Measurements from ENCODE around the gene KRT7.

The KRT7 gene

DNA sequence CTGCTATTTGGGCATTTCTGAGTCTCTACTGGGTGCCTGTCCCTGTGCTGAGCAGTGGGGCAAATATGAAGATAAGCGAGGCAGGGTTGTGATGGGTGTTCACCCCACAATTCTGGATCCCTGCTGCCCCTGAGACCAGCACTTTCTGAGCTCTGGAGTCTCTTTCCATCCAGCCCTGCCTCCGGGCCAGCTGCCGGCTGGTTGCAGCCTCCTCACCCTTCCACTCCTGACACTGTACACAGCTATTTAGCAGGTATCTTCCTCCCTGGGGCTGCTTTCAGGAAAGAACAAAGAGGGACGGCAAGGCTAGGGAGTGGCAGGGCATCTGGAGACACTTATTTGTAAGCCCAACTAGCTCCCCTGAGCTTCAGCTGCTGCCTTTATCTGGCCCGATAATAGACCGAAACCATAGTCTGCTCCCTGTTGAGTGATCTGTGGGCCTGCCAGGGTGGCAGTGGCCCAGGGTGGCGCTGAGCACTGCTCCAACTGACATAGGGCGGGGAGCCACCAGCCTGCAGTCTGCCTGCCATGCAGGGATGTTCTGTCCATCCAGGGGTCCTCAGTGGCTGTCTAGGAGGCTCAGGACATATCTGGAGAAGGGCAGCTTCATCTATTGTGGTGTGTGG is 33.6 kb upstream of the KRT7 start:
- DNase-seq (ENCODE audit: low spot score), result no peak

DNA sequence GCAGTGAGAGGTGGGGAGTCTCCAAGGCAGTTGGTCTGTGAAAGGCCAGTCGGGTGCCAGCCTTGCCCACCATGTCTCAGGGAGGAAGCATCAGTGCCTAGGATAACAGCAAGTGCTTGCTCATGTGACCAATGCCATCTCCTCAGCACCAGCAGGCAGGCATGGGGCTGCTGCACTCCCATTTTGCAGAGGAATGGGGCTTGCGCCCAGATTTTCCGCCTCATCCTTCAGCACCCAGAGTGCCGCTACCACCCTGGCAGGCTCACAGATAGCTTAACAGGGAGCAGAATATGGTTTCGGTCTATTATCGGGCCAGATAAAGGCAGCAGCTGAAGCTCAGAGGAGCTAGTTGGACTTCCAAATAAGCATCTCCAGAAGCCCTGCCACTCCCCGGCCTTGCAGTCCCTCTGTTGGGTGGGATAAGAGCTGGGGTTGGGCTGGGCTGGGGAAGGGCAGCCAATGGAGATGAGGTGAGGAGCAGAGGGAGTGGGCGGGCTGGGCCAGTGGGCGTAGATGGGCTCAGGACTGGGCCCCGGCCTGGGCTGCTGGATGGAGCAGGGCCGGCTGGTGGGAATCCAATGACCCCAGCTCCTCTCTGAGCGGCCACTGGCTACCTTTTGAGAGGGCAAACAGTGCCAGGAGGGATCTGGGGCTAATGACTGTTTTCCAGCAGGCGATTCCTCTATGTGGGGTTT is 32.8 kb upstream of the KRT7 start:
- no peak for DNase-seq (ENCODE audit: low spot score)

DNA sequence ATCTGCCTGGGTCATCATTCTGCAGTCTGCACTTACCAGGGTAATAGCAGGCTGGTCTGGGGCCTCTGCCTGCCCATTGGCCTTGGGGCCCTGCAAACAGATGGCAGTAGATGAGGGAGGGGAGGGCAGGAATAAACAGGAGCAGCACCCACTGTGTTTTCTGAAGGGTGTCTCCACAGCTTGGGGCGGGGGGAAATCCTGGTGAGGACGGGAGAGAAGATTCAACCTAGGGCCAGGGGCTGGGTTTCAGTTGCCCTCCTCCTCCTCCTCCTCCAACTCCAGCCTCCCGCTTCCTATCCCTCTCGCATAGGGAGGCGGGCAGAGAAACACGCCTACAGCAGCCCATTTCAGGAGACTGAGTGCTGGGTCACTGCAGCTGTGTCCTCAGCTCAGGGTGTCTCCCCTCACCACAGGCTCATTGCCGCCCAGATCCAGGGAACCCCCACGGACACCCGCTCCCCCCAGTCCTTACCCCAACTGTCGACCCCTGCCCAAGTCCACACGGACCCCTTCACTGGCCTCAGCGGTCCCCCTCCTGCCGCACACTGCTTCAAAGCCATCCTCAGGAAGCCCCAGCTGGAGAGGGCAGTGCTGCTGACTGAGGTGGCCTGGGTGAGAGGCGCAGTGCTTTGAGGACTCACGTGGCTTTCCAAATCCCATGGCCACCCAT is 32.1 kb upstream of the KRT7 start:
- DNase-seq (ENCODE audit: low spot score), result no peak

DNA sequence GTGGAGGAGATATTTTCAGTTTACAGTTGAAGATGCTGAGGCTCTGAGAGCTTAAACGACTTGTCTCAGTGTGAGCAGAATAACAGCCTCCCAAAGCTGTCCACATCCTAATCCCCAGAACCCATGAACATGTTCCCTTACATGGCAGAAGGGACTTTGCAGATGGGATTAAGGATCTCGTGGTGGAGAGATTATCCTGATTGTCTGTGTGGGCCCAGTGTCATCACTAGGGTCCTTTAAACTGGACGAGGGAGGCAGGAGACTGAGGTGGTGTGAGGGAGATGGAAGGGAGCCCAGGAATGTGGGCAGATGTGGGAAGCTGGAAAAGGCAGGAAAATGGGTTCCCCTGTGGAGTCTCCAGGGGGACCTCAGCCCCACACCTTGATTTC is 31.6 kb upstream of the KRT7 start:
- DNase-seq (ENCODE audit: low spot score), result no peak

DNA sequence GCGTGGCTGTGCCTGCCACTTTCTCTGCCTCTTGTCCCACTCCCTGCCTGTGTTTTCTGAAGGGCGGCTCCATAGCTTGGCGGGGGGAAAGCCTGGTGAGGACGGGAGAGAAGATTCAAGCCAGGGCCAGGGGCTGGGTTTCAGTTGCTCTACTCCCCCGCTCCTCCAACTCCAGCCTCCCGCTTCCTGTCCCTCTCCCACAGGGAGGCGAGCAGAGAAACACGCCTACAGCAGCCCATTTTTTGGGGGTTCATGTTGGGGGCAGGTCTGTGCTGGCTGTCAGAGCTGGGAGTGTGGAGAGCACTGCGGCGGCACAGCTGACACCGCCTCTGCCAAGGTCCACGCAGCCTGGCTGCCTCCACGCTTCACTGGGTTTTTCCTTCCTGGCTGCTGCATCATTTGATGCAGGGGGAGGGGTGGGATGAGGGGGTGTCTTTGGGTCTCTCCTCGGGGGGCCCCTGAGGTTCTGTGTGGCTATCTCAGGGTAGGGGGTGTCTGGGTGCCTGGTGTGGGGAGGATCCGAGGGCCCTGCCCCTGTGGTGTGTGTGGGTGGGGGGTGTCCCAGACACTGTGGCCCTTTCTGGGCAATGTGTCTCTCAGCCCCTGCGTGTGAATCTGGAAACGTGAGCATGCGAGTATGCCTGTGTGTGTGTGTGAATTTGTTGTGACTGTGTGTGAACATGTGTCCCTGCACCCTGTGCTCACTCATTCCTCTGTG is 30.5 kb upstream of the KRT7 start:
- no peak for DNase-seq (ENCODE audit: low spot score)

DNA sequence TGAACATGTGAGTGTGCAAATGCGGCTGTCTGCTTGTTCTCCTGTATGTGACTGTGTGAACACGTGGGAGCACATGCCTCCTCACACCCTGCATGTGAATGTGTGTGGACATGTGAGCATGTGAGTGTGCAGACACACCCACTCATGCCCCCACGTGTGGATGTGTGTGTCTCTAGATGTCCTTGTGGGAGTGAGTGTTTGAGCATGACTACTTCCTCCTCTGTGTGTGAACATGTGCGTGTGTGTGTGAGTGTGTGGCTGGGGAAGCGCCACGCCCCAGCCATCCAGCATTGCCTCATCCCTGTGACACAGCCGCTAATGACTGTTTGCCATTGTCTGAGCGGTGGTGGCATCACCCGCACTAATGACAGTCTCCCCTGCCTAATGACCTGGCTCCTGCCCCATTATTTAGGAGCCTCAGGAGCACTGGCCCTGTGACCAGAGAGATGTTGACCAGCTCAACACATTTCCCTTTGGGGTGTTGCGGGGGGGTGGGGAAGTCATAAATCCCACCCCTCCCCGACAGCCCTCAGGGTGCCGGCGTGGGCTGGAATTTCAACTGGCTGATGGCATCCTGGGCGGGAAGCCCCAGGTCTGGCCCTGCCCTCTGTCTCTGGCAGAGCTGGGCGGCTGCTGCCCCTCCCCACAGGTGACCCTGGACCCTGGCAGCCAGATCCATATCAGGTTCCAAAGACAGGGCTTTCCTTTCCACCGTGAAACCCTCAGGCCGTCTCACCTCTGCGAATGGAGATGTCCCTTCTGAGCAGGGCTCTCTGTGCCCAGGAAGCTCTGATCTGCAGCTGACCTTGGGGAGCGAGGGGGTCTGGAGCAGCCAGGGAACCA is 29.7 kb upstream of the KRT7 start:
- DNase-seq (ENCODE audit: low spot score), result peak; percentile 32

DNA sequence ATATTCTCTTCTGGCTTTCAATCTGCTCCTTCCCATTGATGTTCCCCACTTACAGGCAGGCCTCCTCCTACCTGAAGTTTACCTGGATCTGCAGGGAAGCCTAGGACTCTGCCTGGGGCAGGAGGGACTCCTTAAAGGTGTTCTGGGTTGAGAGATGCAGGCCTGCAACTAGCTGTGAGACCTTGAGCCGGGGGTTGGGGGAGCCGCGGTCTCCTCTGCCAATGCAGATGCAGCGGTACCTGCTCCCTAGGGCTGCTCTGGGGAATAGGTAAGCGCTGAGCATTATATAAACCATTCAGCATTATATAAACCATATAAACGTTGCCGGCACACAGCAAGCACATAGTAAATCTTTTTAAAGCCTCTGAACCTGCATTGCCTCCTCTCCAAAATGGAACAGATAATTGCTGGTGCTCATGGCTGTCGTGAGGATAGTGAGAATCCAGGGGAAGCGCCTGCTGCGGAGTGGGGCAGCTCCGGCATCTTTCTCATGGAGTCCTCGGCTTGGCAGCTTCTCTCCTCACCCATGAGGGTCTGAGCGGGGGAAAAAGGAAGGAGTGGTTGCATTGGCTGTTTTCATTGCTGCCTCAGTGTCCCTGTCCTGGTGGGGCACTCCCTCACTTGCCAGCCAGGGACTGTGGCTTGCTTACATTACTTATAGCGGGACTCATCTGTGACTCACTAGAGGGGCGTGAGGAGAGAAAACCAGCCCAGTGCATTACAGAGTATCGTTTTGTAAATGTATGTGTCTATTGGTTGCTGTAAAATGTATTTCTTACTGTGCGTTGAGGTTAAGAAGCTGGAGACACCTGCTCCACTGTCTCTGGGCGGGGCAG is 28.7 kb upstream of the KRT7 start:
- DNase-seq (ENCODE audit: low spot score), result no peak

DNA sequence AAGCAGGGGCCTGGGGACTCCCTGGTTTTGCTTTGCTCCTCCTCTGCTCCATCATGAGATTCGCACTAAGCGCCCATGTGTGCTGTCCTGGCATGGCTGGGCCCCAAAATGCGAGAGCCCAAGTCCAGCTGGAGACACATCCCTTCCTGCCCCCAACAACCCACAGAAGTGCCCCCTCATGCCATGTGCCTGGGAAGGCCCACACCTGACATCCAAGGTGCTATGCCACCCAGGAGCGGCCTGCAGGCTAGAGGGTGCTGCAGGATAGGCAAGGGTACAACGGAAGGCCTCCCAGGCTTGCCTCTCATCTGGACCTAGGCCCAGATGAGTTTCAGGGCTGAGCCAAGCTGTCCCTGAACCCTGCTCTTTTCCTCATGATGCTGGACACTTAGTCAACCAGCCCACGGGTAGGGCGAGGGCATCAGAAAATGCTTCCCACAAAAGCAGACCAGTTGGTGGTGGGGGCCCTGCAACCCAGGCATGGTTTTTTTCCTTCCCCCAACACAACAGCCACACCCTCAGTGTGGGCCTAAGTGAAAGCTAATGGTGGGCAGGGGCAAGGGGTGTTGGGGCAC is 28.0 kb upstream of the KRT7 start:
- DNase-seq (ENCODE audit: low spot score), result no peak

DNA sequence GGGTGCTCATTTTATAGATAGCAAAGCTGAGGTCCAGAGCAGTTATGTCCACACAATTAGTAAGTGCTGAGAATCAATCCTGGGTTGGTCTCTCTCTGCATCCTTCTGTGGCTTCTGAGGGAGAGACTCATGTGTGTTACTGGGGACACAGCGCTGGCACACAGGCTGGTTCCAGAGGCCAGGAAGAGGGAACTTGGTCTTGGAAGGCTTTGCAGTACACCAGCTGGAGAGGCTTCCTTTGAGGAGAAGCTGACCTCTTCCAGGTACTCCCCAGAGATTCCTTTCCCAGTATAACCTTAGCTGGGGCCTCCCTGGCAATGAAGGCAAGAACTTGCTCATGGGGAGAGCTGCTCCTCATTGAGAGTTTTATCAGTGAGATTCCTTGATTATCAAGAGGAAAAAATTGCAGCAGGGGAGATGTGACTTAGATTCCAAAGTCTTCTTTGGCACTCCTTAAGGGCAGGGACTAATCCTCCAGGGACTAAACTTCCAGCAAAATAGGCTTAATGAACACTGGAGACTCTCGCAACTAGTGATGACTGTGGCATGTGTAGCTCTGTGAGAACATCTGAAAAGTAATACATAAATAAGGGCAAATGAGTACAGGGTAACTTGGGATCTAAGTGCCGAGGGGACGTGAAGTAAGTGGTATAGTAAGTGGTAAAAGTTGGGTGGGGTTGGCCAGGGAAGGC is 27.3 kb upstream of the KRT7 start:
- DNase-seq (ENCODE audit: low spot score), result no peak

DNA sequence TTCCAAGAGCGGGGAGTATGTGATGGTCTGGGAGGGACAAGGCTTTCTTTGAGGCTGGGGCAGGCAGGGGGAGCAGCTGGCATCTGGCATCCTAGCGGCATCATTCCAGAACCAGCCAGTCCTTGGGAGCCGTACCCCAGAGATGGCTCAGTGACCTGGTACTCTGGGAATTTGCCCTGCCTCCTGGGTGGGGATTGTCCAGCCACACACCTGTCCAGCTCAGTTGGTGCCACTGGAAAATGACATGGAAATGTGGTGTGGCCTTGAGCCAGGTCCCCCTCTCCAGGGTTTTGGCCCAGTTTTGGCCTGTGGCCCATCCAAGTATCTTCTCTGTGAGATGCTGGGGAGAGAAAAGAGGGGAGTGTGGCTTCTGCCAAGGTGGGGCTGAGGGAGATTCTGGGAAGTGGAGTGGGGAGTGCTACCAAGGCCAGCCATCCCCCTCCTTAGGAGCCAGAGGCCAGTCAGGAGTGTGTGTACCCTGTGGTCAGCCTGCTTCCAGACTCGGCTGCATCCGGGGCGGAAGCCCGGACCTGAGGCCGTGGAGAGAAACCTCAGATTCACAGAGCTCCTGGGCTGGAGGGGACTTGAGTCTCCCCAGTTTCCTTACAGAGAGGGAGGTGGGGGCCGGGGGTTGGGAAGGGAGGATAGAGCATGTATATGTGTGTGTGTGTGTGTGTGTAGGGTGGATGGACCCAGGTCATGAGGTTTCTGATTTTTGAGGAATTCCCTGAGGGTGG is 26.6 kb upstream of the KRT7 start:
- DNase-seq (ENCODE audit: low spot score), result no peak

DNA sequence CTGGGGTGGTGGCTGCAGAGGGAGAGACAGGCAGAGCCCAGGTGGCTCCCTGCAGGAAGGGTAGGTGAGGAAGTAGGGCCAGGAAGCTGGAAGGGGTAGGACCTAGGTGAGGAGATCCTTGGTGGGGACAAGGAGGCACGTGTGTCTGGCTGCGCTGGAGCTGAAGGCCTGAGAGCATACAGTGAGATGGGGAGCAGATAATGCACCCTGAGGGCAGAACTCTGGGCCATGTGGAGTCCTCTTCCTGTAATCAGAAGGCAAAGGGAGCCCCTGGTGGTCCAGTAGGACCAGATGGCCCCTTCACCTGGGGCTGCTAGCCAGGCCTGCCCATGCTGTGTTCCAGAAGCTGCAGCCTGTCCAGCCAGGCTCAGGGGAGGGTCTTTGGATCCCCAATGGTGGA is 25.9 kb upstream of the KRT7 start:
- no peak for DNase-seq (ENCODE audit: low spot score)

DNA sequence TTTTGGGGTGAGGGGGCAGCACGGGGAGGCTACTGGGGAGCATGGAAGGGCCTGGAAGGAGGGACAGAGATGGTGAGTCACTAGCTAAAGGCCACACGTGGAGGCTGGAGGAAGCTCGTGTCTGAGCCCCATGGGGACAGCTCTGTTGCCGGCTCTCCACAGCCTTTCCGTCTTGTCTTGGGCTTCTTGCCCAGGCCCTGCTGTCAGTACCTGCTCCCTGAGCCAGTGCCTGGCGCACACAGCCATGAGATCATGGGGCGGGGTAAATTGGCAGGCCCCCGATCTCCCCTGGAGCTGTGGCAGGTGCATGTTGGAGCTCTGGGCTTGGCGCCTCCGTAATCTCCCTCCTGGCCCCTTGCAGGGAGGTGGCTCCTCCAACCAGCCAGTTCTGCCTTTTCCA is 25.1 kb upstream of the KRT7 start:
- no peak for DNase-seq (ENCODE audit: low spot score)

DNA sequence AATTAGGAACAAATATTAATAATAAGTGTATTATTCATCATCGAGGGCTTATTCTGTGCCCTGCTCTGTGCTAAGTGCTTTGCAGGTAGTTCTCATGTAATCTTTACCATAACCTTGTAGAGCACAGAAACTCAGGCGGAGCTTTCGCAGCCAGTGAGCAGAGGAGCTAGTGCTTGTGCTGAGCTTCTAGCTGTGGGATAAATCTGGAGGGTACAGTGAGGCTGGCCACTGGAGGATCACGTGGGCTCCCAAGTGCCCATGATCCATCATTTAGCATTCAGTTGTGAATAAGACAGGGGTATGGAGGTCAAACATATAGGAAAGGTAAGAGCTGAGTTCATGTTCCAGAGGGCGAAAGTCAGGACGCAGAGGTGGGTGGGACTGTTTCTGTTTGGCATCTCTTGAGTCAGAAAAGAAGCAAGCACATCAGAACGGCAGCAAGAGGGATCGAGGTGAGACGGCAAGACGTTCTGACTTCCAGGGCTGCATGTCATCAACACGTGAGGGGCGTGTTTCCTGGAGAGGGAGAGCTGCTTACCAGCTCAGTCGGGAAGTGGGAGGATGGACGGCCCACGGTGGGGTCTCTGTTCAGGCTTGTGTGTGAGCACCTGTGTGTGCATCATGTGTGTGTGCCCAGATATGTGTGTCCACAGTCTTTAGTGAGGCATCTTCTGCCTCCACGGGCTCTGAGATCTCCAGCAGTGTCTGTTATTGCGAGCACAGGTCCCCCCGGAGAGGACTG is 24.4 kb upstream of the KRT7 start:
- no peak for DNase-seq (ENCODE audit: low spot score)

DNA sequence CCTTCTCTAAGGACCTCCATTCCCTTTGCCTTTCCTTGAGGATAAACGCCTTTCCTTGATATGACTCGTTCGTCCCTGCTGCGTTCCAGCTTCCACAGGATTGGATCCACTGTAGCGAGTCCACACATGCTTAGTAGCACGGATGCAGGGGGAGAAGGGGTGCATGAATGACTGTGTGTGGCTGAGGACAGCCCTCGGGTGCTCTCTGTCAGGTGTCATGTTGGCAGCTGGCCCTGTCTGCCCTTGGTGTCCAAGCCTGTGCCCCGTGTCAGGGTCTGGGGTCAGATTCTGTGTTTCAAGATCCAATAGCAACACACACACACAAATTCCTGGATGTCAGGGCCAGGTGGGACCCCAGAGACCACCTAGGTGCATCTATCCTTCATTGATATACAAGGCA is 23.7 kb upstream of the KRT7 start:
- DNase-seq (ENCODE audit: low spot score), result no peak

DNA sequence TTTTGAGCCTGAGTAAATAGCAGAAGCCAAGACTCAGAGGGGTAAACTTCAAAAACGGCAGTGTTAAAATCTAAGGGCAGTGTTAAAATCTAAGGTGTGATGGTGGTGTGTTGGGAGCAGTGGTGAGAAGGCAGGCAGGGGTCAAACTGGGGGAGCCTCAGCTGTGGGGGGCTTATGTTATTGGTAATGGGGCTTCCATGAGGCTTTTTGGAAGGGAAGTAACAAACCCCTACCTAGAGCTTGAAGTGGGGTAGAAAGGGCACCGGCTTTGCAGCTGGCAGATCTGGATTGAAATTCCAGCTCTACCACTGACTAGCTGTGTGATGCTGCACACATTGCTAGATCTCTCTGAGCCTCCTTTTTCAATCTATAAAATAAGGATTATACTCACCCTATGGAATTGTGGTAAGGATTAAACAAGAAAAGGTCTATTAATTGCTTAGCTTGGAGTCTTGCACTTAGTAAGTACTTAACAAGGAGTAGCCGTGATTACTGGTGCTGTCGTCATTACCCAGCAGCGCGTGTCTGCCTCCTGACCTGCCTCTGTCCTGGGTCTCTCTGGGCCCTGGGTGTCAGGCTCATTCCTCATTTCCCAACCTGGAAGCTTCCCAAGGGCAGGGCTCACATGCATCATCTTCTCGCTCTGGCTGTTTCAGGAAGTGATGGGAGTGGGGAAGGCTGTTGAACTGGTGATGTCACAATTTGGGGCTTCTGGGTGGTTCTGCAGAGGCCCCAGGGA is 22.7 kb upstream of the KRT7 start:
- no peak for DNase-seq (ENCODE audit: low spot score)

DNA sequence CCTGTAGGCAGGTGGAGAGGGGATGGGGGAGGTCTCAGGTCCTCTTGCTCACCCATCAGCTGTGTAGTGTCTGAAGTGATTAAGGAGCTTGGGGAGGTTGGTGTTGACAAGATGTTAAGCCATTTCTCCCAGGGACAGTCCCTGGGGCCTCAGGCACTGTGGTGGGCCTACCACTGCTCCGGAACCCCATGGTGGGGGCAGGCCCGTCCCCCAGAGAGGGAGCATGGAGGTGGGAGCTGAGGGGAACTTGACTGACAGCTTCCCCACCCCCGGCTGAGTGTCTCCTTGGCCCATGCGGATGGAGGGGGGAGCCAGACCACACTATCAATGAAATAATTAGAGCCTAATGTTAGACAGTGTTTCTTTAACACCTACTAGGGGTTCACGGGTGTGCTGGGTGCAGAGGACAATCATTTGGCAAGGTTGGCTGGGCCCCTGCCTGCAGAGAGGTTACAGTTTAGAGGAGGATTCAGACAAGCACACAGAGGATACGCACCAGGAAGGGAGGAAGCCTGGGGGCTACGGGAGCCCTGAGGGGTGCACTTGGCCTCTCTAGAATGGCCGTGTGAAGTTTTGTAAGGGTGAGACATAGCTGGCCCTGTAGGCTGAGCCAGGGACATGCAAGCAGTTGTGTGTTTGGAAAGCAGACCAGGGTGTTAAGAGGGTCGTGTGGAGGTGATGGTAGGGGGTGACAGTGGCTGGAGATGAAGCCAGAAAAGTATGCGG is 22.0 kb upstream of the KRT7 start:
- no peak for DNase-seq (ENCODE audit: low spot score)

All from RKO (cell line).